Measurements from ENCODE around the gene CTNNA3. TPM values are rescaled to one million over a fixed set of nuclear protein-coding genes. Genes with fewer than 3 reads are reported as not detected.

The CTNNA3 gene
- total RNA-seq, 1 experiment from 2014 or later, result not detected

DNA sequence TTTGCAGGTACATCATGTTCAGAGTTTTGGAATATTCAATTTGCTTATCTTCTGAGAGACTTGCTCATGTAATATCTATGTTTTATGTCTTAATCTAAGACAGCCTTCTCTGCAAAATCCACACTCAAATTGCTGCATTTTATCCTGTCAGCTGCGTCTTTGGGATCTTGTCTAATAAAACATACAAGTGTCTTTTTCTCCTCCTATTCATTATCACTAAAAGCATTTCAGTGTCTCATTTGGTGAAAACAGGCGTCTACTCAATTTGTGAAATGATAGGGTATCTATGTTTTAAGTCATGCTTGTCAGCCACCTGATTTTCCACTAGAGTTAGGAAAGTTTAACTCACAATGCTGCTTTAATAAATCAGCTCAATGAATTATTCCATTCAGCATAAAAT is 882.9 kb downstream of the CTNNA3 start:
- no peak for DNase-seq (ENCODE audit: low read depth)

DNA sequence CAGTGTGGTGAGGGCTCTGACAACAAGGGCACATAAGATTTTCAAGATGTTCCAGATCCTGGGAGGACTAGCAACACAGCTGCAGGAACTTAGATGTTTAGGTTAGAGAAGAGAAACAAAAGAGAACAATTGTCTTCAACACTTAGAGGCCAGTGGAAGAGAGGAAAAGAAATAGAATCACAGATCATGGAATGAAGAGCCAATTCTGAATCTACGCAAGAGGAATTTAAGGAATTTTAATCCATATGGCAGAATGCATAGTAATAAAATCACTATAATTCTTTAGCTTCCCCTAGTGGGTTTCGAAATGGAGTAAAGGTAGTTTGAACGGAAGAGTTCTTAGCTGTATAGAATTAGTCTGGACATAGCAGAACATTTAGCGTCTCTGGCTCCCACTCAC is 884.8 kb downstream of the CTNNA3 start:
- no peak for DNase-seq (ENCODE audit: low read depth)

- DNase-seq (ENCODE audit: low read depth), result no peak
These were observed 886.6 kb downstream of the CTNNA3 start for GRCh38 chr10:66809402-66809801.

GRCh38 chr10:66805612-66806011 is 890.4 kb downstream of the CTNNA3 start:
- no peak for DNase-seq (ENCODE audit: low read depth)

DNA sequence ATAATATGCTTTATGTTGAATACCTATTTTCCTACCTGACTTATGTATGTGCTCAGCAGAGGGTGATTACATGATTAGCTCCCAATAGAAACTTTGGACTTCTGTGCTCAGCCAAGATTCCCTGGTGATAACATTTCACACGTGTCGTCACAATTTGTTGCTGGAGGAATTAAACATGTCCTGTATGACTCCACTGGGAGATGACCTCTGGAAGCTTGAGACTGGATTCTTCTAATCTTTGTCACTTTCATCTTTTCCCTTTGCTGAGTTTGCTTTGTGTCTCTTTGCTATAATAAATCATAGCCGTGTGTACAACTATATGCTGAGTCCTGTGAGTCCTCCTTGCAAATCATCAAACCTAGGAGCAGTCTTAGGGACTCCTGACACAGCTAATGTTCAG is 891.0 kb downstream of the CTNNA3 start:
- DNase-seq (ENCODE audit: low read depth), result no peak

- no peak for DNase-seq (ENCODE audit: low read depth)
These were observed 892.8 kb downstream of the CTNNA3 start for GRCh38 chr10:66803174-66803573.

DNA sequence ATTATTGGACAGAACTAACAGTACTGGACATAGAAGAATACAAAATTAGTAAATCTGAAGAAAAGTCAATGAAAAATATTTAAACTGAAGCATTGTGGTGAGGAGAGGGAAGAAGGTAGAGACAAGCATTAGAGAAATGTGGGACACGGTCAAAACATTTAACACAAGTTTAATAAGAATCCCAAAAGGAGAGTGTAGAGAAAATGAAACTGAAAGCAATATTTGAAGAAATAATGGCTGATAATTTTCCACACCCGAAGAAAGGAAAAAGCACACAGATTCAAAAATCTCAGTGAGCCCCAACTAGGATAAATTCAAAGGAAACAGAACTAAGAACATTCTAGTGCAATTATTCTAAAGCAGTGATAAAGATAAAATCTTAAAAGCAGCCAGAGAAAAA is 896.5 kb downstream of the CTNNA3 start:
- DNase-seq (ENCODE audit: low read depth), result no peak

DNA sequence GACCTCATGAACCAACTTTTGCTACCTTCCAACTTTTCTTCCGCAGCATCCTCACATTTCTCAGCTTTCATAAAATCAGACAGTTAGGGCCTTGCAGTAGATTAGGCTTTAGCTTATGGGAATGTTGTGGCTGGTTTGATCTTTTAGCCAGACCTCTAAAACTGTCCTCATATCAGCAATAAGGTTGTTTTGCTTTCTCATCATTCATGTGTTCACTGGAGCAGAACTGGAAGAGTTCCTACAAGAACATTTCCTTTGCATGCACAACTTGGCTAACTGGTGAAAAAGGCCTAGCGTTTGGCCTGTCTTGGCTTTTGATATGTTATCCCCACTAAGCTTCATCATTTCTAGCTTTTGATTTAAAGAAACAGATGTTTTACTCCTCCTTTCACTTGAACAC is 900.1 kb downstream of the CTNNA3 start:
- no peak for DNase-seq (ENCODE audit: low read depth)

DNA sequence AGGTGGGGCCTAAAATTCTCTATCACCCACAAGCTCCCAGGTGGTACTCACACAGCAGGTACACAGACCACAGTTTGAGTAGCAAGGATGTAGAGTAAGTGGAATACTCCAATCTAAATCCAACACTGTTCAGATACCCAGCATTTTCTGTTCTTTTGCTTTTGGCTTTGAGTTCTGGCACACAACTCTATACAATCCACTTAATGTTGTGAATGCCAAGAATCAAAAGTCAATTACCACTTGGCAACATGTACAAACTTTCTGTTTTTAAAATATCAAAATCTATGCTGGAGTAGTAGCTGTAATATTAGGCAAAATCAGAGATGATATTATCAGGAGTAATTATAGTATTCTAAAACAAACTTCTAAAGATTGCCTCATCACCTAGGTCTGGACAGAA is 903.6 kb downstream of the CTNNA3 start:
- DNase-seq (ENCODE audit: low read depth), result no peak

DNA sequence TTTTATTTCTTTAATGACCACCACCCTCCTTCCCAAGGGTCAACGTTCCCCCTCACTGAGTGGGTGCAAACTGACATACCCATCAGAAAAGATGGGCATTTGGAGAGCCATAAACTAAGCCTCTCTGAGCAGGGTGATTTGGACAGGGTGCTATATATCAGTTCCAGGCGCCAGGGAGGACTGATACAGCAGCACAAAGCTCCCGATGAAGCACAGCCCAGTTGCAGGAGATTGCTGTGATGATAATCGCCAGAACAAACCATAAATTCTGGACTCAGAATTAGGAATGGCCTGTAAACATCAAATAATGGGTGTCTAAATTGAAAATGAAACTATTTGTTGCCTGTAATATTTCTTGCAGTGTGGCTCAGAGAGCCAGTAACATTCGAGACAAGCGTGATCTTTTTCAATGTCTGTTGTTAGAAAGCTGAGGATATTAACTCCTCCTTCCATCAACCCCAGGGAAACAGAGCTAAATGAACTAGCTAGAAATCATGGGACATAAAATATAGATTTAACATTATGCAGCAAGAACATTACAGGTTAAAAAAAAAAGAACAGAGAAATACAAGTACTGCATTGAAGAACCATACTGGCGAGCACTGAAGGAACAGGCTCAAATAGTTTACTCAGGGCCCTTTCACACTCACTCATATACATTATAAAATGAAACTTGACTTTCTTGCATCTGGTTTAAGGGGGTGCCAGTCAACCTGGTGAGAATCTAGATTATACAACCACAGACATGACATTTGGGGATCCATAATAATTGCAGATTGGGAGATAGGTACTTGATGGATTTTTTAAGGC is 907.6 kb downstream of the CTNNA3 start:
- no peak for DNase-seq (ENCODE audit: low read depth)

GRCh38 chr10:66786709-66787108 is 909.3 kb downstream of the CTNNA3 start:
- no peak for DNase-seq (ENCODE audit: low read depth)

DNA sequence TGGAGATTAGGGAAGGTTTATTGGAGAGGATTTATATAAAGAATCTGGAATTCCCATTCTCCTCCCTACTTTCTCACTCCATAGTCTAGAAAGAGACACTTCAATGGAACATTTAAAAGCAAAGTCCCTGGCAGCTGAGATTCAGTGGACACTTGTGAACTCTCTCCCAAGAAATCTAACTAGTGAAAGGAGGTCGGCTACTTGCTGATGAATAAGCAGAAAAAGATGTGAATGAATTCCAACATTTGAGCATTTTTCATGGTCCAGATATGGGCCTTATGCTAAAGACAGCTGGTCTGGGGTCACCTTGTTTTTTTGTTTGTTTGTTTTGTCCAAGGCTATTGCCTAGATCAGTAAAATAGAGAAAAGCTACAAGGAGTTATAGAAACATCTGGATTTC is 911.2 kb downstream of the CTNNA3 start:
- no peak for DNase-seq (ENCODE audit: low read depth)

DNA sequence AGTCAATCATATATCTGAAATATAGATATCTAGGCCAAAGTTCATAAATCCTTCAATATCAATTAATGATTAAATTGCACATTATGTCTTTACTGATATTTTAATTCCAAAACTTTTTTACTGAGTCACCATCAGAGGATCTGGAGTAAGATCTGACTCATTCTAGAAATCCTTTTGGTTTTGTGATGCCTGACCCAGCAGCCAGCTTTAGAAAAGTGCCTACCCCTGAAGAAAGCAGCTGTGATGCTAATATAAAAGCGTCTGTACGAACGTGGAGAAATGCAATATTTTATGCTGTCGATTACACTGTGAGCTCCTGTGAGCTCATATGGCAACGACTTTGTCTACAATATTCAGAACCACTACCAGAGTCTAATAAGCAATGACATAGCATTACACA is 912.7 kb downstream of the CTNNA3 start:
- peak; percentile 1 for DNase-seq (ENCODE audit: low read depth)

DNA sequence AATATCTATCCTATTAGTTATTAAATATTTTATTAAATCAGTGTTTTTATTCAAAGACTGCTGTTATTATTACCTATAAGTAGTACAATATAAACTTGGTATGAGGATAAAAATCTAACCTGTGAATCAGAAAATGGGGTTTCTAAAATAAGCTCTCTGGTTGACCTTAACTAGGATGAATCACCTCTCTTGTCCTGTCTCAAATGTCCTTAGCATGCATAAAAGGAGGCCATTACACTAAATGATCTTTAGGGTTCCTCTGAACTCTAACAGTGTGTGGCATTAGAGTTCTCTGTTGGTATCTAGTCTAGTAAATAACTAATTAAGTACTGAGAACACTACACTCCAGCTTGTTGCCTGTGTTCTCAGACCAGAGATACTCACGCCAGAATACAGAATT is 913.2 kb downstream of the CTNNA3 start:
- DNase-seq (ENCODE audit: low read depth), result peak; percentile 1

- no peak for DNase-seq (ENCODE audit: low read depth)
These were observed 913.9 kb downstream of the CTNNA3 start for GRCh38 chr10:66782144-66782543.

- no peak for DNase-seq (ENCODE audit: low read depth)
These were observed 915.2 kb downstream of the CTNNA3 start for GRCh38 chr10:66780796-66781195.

GRCh38 chr10:66778351-66778750 is 917.6 kb downstream of the CTNNA3 start:
- no peak for DNase-seq (ENCODE audit: low read depth)

GRCh38 chr10:66777665-66778064 is 918.3 kb downstream of the CTNNA3 start:
- DNase-seq (ENCODE audit: low read depth), result no peak

DNA sequence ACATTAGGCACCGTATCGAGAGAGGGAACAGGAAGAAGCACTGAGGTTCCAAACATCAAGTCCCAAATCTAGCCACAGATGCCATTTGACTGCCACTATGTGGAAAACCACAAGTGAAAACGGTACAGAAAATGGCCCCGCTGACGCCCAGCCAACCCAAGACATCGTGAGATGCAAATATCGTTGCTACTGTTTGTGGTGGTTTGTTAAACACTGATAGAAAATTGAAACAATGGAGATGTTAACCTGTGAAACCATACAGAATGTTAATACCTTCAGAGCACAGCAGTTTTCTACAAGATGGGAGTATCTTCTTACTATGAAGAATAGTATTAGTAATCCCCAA is 922.5 kb downstream of the CTNNA3 start:
- DNase-seq (ENCODE audit: low read depth), result no peak

DNA sequence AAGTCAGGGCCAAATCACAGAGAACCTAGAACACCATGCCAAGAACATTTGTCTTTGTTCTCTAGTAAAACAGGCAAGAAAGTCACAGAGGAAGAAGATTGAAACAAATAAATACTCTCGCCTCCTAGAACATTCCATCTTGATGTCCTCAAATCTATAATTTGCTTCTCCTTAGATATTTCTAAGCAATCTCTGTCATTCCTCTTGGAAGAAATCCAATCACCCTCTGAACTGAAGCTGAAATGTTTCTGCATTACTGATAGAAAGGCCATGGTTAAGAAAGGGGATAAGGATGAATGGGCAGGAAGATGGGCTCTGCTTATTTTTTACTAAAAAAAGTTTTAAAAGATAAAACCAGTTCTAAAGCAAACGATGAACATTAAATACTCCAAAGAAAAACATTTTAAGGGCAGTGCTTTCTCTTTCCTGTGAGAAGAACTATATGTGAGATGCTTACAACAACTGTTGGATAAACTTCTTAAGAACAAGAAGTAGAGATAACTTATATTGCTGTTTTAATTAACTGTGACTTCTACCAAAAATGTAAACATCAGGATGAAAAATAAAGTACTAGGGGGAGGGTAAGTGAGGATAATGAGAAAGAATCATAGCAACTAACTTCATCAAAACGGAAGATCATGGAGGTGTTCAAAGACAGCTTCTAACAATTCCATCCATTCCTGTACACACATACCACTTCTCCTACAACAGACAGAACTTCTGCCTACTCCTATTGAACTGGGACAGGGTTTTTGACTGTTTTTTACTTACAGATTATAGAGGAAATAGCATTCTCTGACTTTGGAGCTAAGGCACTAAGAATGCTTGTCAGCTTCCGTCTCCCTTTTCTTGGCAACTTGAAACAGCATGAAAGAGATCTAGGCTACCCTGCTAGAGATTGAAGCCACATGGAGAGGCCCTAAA is 923.2 kb downstream of the CTNNA3 start:
- DNase-seq (ENCODE audit: low read depth), result no peak

DNA sequence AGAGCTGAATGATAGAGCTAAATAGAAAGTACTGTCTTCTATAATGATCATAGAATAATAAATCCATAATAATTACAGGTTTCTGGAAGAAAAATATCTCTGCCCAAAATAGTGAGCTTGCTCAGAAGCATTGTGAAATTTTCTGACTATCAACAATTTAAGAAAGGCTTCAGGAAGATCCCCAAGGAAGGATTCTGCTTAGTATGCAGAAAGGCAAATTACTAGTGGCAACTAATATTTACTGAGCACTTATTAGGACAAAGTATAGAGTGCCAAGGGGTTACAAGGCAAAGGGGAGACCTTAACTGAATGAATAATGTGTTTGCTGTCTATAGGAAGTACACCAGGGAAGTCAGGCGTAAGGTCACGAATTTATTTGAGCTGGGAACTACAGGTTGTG is 928.3 kb downstream of the CTNNA3 start:
- DNase-seq (ENCODE audit: low read depth), result no peak

DNA sequence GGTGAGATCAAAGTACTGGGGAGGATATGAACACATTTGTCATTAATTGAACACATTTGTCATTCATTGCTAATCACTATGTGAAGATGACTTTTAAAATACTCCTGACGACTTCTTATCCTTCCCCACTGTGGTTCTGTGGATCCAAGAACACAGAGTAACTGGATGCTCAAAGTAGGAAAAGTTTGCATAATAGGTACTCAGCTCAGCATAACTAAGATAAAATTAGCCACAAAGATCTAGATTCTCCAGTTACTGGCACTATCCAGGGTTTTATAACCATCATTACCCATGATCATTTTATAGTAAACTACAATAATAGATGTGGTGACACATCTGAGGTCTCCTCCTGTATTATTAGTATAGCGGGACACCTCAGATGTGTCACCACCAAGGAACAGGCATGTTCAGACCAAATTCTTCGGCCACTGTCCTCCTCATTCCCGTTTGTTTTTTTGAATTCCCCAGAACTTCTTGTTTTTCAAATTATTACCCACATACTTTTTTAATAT is 933.7 kb downstream of the CTNNA3 start:
- no peak for DNase-seq (ENCODE audit: low read depth)

DNA sequence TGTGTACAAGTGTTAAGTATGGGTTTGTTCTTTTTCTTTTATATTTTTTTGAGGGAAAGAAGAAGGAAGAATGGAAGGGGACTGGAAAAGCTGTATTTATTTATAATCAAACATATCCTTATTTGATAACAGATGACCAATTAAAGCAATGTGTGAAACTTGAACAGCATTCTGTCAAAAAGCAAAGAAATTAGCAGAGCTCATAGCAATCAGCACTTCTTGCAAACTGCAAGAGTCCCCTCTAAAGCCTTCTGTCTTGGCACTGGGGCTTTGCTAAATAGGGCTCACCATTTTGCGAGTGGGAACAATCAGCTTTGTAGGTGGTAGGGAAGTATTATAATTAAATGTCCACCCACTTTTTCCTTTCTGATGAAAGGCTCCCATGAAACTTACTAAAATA is 935.1 kb downstream of the CTNNA3 start:
- DNase-seq (ENCODE audit: low read depth), result no peak
